Hematopoietic multipotent progenitor cell treated with erythropoietin and hydrocortisone succinate and interleukin-3 and kit ligand, for 4 days (in vitro differentiated cells): ENCODE results near the gene TIGD1.
A peak's percentile ranks its signal among the peaks of the same experiment; 100 is the strongest.

Experiments used
- DNase-seq: peaks from one replicate; pipeline ENCODE4 v3.0.0-alpha.2; 2015

Gene TIGD1

GRCh38 chr2:232521959-232522622, 28.3 kb downstream of the TIGD1 start:
- DNase-seq = peak; percentile 60

- DNase-seq = no peak
Observed at GRCh38 chr2:232521098-232521497, 29.3 kb downstream of the TIGD1 start.

- no peak for DNase-seq
Observed at GRCh38 chr2:232520489-232520888, 29.9 kb downstream of the TIGD1 start.

DNA sequence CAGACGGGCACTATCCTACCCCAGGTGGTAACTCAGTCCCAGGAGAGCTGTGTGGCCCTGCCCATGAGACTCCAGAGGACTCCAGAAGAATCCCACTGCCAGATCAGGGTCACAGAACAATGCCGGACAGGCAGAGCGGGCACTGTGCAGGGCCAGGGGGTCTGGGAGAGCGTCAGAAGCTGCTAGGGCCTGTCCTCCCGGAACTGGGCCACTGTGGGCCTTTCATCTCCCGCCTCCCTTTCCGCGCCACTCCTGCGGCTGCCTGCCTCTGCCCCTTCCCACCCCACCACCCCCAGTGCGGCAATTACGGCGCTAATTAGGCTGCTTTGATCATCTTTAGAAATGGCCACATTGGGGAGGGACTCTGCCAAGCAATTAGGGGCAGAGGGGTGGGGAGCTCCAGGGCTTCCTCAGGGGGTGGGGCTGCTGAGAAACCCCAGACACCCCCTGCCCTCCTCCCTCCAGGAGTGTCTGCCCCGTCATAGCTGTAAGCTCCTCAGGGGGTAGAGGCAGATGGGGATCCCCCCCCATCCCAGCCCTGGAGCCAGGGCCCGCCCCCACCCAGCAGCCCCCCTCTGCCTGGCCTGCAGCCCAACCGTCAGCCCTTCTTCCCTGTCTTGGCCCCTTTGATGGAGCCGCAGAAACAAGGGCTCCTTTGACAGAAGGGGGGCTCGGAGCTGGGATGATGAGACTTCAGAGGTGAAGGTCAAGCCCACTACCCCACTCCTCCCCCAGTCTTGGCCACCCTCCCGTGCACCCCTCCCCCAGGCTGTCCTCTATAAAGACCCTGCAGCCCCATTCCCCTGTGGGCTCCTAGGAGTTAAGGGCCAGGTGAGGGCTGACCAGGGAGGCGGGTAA, 30.5 kb downstream of the TIGD1 start, which contains the start of gene PRSS56:
Gene PRSS56, plus strand, starts transcription at position 808 of the 858 bp plus-strand sequence. CDS start 211 bp downstream, outside the sequence.
- no peak for DNase-seq

DNA sequence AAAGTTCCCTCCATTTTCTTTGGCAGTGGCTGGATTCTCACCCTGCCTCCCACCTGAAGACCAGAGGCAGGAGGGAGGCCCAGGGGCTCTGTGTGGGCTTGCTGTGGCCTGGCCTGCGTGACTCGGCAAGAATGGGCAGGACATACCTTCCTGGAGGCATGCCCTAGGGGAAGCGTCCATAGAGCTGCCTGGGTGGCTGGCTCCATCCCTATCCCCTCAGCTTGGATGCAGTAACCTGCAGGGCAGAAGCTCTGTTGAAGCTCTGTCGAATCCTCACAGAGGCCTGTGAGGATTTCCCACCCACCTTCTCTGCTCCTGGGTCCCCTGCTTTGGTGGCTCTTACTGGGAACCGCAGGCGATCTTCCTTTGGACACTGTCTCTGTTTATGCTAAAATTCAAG, 31.5 kb downstream of the TIGD1 start:
- no peak for DNase-seq

- no peak for DNase-seq
Observed at GRCh38 chr2:232516551-232516950, 33.8 kb downstream of the TIGD1 start.

DNA sequence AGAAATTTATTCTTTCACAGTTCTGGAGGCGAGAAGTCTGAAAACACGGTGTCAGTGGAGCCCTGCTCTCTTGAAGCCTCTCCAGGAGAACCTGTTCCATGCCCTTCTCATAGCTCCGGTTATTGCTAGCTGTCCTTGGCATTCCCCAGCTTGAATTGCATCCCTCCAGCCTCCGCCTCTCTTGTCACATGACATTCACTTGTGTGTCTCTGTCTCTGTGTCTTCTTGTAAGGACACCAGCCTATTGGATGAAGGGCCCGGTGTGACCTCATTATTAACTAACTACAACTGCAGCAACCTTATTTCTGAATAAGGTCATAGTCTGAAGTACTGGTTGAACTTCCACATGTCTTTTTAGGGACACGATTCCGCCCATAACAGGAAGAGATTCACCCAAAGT, 34.7 kb downstream of the TIGD1 start:
- no peak for DNase-seq

DNA sequence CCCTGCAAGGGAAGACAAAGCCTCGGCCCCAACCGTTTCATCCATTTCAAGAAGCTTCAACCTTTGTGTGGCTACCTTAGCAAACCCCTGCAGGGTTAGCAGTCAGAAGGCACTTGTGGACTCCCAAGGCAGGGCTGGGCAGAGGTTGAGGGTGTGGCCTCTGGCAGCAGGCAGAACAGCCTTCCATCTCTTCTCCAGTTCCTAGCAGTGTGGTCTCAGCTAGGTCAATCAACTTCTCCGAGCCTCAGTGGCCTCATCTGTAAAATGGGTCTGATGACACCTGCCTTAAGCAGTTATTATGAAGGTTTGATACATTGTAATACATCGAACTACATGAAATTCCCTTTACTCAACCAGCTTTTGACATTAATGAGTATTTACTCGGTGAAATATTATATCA, 37.0 kb downstream of the TIGD1 start:
- DNase-seq = no peak

DNA sequence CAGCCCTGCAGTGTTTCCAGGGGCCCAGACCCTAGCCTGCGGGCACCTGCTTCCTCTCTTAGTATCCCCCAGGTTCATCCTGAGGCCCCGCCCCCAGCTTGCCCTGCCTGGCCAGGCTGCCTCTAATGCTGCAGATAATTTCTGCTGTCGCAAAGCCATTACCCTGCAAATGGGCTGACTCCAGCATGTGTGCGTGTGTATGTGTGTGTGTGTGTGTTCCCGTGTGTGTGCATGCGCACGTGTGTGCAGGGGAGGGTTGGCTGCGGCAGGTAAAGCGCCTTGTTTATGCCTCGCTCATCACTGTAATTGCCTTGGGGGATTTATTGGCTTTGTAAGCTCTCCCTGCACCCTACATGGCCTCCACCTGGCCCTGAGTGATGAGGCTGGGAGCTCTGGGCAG, 37.8 kb downstream of the TIGD1 start:
- DNase-seq = no peak

GRCh38 chr2:232511336-232511890, 38.9 kb downstream of the TIGD1 start:
- DNase-seq = no peak

DNA sequence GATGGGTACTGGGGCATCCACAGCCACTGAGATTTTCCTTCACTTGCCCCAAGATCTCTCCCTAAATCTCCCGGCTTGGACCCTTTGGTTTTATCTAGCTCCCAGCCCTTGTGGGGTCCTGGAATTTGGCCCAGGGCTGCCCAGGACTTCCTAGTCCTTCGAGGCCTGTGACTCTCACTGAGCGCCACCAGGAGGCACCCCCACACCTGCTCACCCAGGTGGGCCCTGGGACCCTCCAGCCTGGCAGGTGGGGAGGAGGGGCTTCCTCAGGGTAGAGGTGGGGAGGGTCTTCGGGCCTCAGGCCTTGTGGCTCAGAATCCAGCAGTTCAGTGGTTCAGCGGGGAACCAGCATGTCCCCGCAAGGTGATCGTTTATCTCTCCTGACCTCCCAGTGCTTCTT, 42.1 kb downstream of the TIGD1 start:
- DNase-seq = no peak

- DNase-seq = no peak
Observed at GRCh38 chr2:232506709-232507108, 43.6 kb downstream of the TIGD1 start.

DNA sequence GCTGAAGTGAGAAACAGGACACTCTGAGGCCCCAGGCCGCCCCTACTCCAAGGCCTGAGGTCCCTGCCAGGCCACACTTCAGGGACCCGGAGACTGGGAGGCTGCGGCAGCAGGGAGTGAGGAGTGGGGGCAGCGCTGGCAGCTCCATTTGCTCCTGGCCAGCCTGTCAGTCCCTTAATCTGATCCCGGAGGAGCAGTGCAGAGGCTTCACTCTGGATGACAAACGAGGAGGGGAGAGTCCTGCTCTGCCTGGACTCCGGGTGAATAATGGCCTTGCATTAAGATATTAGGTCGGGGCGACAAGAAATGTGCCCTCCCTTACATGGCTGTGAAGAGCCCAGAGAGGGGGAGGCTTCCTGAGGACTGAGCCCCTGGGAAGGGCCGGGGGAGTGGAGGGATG, 44.5 kb downstream of the TIGD1 start:
- no peak for DNase-seq

DNA sequence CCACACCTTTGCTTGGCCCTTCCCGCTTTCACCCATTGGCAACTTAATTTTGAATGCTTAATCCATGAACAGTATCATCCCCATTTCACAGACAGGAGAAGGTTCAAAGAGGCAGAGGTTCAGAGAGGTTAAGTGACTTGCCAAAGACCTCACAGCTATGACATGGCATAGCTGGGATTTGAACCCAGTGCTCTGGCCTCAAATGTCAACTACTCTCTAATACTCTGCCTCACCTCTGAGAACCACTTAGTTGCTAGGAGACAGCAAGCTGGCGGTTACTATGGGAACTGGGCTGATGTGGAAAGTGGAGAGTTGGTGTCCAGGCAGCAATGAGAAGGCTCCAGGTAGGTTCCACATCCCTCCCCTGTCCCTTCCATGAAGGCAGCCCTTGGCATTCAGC, 45.9 kb downstream of the TIGD1 start:
- DNase-seq = no peak

DNA sequence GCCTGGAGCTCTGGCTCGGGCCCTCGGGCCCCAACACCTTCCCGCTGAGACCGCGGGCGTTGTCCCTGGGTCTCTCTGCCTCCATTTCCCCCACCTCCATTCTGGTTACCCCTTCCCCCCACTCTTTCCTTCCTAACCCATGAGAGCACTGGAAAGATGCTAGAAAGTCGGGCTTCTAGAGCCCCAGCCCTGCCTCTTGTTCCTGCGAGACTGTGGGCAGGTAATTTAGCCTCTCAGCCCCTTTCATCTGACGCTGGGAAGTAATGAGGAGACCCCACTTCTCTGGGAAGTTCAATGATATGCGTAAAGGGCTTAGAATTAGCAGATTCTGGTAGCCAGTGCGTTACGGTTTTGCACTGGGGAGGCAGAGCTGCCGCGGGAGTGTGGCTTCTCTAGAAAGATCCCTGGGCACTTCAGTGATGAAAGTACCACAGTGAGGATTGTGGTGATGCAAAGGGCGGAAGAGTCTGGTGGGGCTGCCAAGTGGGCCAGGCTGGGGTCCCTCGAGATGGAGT, 46.5 kb downstream of the TIGD1 start:
- DNase-seq = no peak

DNA sequence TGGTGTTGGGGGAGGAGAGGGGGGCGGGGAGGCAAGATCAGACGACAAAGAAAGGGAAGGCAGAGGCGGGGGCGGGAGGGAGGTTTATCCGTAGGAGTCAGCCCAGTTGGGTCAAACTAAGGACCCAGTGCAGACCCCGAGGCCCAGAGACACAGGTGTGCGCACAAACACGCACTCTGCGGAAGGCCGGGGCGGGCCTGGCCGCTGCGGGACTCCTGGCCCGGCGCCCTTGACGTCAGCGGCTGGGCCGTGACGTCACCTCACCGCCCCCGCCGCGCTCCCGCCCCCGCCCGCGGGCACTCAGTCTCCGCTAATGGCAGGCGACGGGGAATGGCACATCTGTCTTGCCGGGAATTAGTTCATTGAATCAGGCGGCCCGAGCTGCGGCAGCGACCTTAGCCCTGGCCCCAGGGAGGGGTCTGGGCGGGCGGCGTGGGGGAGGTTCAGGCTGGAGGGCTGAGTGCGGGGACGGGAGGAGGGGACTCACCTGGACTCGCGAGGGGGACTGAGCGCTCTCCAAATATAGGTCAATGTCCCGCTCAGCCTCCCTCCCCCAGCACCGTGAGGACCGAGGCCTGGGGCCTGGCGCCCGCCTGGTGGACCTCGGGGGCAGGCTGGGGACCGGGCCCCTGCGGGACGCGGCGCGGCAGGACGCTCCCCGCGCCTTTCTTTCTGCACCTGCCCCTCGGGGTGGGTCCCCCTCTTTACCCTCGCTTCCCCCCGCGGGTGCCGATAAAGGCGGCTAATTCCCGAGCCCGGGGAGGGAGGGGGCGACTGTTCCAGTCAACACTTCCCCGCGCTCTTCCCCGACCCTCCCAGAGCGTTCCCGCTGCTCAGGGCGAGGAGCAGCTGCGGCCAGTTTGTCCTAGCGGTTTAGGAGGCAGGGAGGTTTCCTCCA, 47.2 kb downstream of the TIGD1 start:
- DNase-seq = no peak

DNA sequence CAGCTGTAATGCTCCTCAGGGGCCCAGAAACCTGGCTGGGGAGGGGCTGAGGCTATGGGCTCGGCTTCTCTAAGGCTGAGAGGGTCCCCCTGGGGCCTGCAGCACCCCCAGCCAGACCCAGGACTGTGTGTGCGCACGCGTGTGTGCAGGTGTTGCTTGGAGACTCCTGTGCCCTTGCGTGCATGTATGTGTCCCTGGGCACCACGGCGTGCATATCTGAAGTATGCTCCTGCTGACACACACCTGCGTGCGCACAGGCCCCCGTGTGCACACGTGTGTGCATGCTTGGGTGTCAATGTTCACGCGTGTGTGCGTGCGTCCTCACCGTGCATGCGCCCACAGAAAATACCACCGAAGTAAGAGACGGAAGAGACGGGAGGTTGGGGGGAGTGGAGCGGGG, 47.8 kb downstream of the TIGD1 start:
- DNase-seq = no peak

- DNase-seq = no peak
Observed at GRCh38 chr2:232501794-232502390, 48.5 kb downstream of the TIGD1 start.

DNA sequence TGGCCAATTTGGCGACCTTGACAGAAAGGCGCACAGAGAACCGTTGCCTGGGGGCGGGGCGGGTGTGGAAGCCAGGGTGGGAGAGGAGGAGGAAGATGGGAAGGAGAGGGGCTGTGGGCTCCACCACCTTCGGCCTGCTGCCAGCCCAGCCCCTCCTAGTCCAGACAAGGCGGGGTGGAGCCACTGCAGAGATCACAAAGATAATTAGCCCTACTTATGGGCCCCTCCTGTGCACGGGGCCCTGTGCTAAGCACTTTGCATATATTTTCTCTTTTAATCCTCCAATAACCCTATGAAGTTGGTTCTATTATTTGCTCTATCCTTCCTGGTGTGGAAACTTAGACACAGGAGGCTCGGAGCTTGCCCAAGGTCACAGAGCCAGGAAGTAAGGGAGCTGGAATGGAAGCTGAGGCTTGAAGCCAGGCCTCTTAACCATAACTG, 49.0 kb downstream of the TIGD1 start:
- no peak for DNase-seq

DNA sequence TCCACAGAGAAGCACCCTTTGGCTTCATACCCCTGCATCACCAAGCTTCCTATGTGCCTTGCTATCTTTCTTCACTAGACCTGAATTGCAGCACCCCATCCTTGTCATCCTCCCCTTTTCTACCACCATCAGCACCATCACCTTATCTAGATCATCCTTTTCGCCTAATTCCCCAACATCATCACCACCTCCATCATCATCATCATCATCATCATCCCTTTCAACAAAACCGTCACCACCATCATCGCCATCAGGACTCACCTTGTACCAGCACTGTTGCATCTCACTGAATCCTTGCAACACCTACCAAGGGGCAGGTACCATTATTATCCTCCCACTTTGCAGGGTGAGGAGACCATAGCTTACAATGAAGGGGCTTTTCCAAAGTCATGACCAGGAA, 51.9 kb downstream of the TIGD1 start:
- no peak for DNase-seq
